ENCODE data around the gene SAXO1.

- TF ChIP-seq GABPA (IDR thresholded peaks at IDR 0.05 in 1 of 2, conservative IDR thresholded peaks at IDR 0.05 in 1 of 2): no peak
- TF ChIP-seq, protein P1, sequence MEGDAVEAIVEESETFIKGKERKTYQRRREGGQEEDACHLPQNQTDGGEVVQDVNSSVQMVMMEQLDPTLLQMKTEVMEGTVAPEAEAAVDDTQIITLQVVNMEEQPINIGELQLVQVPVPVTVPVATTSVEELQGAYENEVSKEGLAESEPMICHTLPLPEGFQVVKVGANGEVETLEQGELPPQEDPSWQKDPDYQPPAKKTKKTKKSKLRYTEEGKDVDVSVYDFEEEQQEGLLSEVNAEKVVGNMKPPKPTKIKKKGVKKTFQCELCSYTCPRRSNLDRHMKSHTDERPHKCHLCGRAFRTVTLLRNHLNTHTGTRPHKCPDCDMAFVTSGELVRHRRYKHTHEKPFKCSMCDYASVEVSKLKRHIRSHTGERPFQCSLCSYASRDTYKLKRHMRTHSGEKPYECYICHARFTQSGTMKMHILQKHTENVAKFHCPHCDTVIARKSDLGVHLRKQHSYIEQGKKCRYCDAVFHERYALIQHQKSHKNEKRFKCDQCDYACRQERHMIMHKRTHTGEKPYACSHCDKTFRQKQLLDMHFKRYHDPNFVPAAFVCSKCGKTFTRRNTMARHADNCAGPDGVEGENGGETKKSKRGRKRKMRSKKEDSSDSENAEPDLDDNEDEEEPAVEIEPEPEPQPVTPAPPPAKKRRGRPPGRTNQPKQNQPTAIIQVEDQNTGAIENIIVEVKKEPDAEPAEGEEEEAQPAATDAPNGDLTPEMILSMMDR (IDR thresholded peaks at IDR 0.05; ENCODE audit: low read depth, low read length, missing input control): no peak
These were observed 104.3 kb downstream of the SAXO1 start for GRCh38 chr9:18928711-18929110.
